ENCODE measurements around the gene ACSM2A. TPM values are rescaled to one million over a fixed set of nuclear protein-coding genes. Genes with fewer than 3 reads are reported as not detected.
"Not testable (repeated sequence)": the region's sequence is repeated elsewhere in the genome, so short reads cannot be mapped to it uniquely, and the experiment has no call there.

Gene ACSM2A
- total RNA-seq, 4 donors from 2014 or later: not detected

GRCh38 chr16:20520103-20520502 lies 68.8 kb downstream of the ACSM2A start:
- H3K27me3 ChIP-seq: no peaks in the 10 kb centered on the region
- TF ChIP-seq CTCF (IDR thresholded peaks at IDR 0.05) (no peak), POLR2A (IDR thresholded peaks at IDR 0.05) (no peak)
- no peak overlapping the region for H3K4me3 ChIP-seq
- no peak overlapping the region for H3K27ac ChIP-seq
- H3K9me3 ChIP-seq: no peaks in the 10 kb centered on the region
- DNase-seq: no peak
- no peaks in the 10 kb centered on the region for H3K36me3 ChIP-seq
- H3K4me1 ChIP-seq: no peaks in the 10 kb centered on the region
- intact Hi-C loops (cut with DNase I; ENCODE audit: low total_unique reads): no loop called here

GRCh38 chr16:20531795-20532194 lies 80.5 kb downstream of the ACSM2A start:
- DNase-seq; H3K4me3 ChIP-seq; H3K9me3 ChIP-seq; H3K4me1 ChIP-seq; H3K27ac ChIP-seq; intact Hi-C loops (cut with DNase I; ENCODE audit: low total_unique reads); H3K36me3 ChIP-seq; H3K27me3 ChIP-seq: not testable (repeated sequence)

- DNase-seq; H3K27ac ChIP-seq; H3K36me3 ChIP-seq; H3K4me1 ChIP-seq; H3K4me3 ChIP-seq; H3K27me3 ChIP-seq; intact Hi-C loops (cut with DNase I; ENCODE audit: low total_unique reads); H3K9me3 ChIP-seq: not testable (repeated sequence)
These were observed 81.0 kb downstream of the ACSM2A start for GRCh38 chr16:20532284-20532792.

- intact Hi-C loops (cut with DNase I; ENCODE audit: low total_unique reads); H3K27ac ChIP-seq; H3K36me3 ChIP-seq; H3K27me3 ChIP-seq; H3K4me1 ChIP-seq; H3K4me3 ChIP-seq; DNase-seq; H3K9me3 ChIP-seq: not testable (repeated sequence)
These were observed 85.3 kb downstream of the ACSM2A start for GRCh38 chr16:20536669-20537068.

Other genes with a start within 250 kb of the ACSM2A start
- gene GP2, start 124.0 kb upstream of the ACSM2A start, total RNA-seq: not detected
- gene UMOD, start 98.8 kb upstream of the ACSM2A start, total RNA-seq: not detected
- not detected for gene PDILT, start 46.8 kb upstream of the ACSM2A start, total RNA-seq
- gene ACSM5, start 42.0 kb upstream of the ACSM2A start, total RNA-seq: 1 to 10 TPM in 1 of 4 donors, under 1 TPM in 1, not detected in 2; 0.51 to 2.0 TPM
- 1 to 10 TPM in 1 of 4 donors, not detected in 3; 1.3 TPM for gene ACSM2B, start 124.8 kb downstream of the ACSM2A start, total RNA-seq
- gene ACSM1, start 246.2 kb downstream of the ACSM2A start, total RNA-seq: 1 to 10 TPM in 2 of 4 donors, under 1 TPM in 2; 0.14 to 4.7 (median 1.9) TPM

Measured in uterus (tissue), 4 donors.